HCT116 (cell line): Measurements from ENCODE around the gene EPHA6. TPM values are rescaled to one million over a fixed set of nuclear protein-coding genes. Genes with fewer than 3 reads are reported as not detected.

ENCODE experiments used
- ATAC-seq: fragments of 200-7000 bp; cut with Tn5 transposase; 2 replicates; pipeline ENCODE4 v1.9.1; 2020; ENCODE audit warnings: mild to moderate bottlenecking, moderate library complexity
- BruUV-seq: library from RNA; stranded (reverse); fragments of 400-500 nt; replicated peaks from 2 replicates; lab custom pipeline; 2021; lab: Mats Ljungman, UMichigan
- CTCF ChIA-PET: fragments of 300-600 bp; sonication (Branson Sonifier 250); formaldehyde crosslinking; loops from one replicate; lab custom pipeline; 2021; ENCODE audit warnings: antibody characterized with exemption; lab: Charles Lee
- POLR2A ChIA-PET: fragments of 300-600, 350-600 bp; sonication (Branson Sonifier 250); formaldehyde crosslinking; loops from one replicate; lab custom pipeline; 2021; ENCODE audit warnings: antibody characterized with exemption; lab: Charles Lee
- RAD21 ChIA-PET, 2 experiments: fragments of 300-600 bp; sonication (Branson Sonifier 250); formaldehyde crosslinking; loops; one replicate each; lab custom pipeline; 2023; ENCODE audit warnings: low total read pairs in 2 of 2; ENCODE audit not compliant: uncharacterized antibody in 2 of 2, unreplicated experiment in 2 of 2, low non-redundant PET in 1 of 2; lab: Charles Lee
- DNase-seq: peaks from one replicate; pipeline ENCODE4 v3.0.0-alpha.2; 2010; ENCODE audit warnings: low read depth, low spot score
- H2AFZ ChIP-seq: fragments of 200-600 bp; shearing (Covaris generic), sonication (generic); 2 replicates; pipeline ENCODE4 v1.6.1; 2017; ENCODE audit warnings: low read depth, mixed run types, mixed read lengths, antibody characterized with exemption, low read length; ENCODE audit not compliant: poor library complexity, severe bottlenecking
- H3K27ac ChIP-seq: 2 replicates; pipeline ENCODE4 v1.5.1; 2012; ENCODE audit warnings: low read depth, low read length
- H3K27me3 ChIP-seq: fragments of 200-600 bp; sonication (generic); 2 replicates; pipeline ENCODE4 v1.6.1; 2016; ENCODE audit warnings: mixed run types, low read length, mixed read lengths; ENCODE audit not compliant: insufficient read depth
- H3K36me3 ChIP-seq, 2 experiments: fragments of 200-500 bp in 1 of 2; fragments of 200-600 bp in 1 of 2; sonication (Bioruptor generic) in 1 of 2; sonication (generic) in 1 of 2; 2 replicates each; pipeline versions ENCODE4 v1.5.1 to v1.6.1; 2014 to 2016; ENCODE audit warnings: low read length in 2 of 2, inconsistent platforms in 1 of 2, mixed read lengths in 1 of 2, mixed run types in 1 of 2; ENCODE audit not compliant: insufficient read depth in 2 of 2, control insufficient read depth in 1 of 2
- H3K4me1 ChIP-seq, 2 experiments: fragments of 200-600 bp in 1 of 2; sonication (generic) in 1 of 2; 2 replicates each; pipeline versions ENCODE4 v1.5.1 to v1.6.1; 2012 to 2017; ENCODE audit warnings: low read length in 2 of 2, inconsistent platforms in 1 of 2, mild to moderate bottlenecking in 1 of 2, mixed read lengths in 1 of 2, mixed run types in 1 of 2, moderate library complexity in 1 of 2; ENCODE audit not compliant: insufficient read depth in 2 of 2, control insufficient read depth in 1 of 2
- H3K4me2 ChIP-seq: fragments of 200-600 bp; sonication (generic); 2 replicates; pipeline ENCODE4 v1.6.1; 2017; ENCODE audit warnings: mixed run types, low read length, mixed read lengths
- H3K4me3 ChIP-seq, 2 experiments: fragments of 200-600 bp in 1 of 2; sonication (generic) in 1 of 2; replicated peaks in 1 of 2; 2 replicates each; pipeline ENCODE4 v1.5.1; 2011 to 2016; ENCODE audit warnings: low read length in 2 of 2, control low read depth in 1 of 2, low read depth in 1 of 2, mild to moderate bottlenecking in 1 of 2, mixed read lengths in 1 of 2, mixed run types in 1 of 2
- H3K79me2 ChIP-seq: fragments of 200-600 bp; sonication (generic); 2 replicates; pipeline ENCODE4 v1.6.1; 2017; ENCODE audit warnings: mild to moderate bottlenecking, mixed run types, low read length, moderate library complexity, mixed read lengths; ENCODE audit not compliant: insufficient read depth
- H3K9ac ChIP-seq: fragments of 200-600 bp; sonication (generic); 2 replicates; pipeline ENCODE4 v1.6.1; 2016; ENCODE audit warnings: low read length, mixed read lengths
- H3K9me2 ChIP-seq: fragments of 200-600 bp; sonication (generic), shearing (Covaris generic); 2 replicates; pipeline ENCODE4 v1.6.1; 2017; ENCODE audit warnings: mixed run types, mild to moderate bottlenecking, moderate library complexity; ENCODE audit not compliant: insufficient read depth
- H3K9me3 ChIP-seq, 2 experiments: fragments of 200-500 bp in 1 of 2; fragments of 200-600 bp in 1 of 2; sonication (Bioruptor generic) in 1 of 2; sonication (generic) in 1 of 2; 2 replicates each; pipeline ENCODE4 v1.6.1; 2014 to 2017; ENCODE audit warnings: low read length in 2 of 2, mixed read lengths in 2 of 2, inconsistent platforms in 1 of 2, low read depth in 1 of 2, mild to moderate bottlenecking in 1 of 2, mixed run types in 1 of 2, moderate library complexity in 1 of 2; ENCODE audit not compliant: control insufficient read depth in 1 of 2, insufficient read depth in 1 of 2
- H4K20me1 ChIP-seq: fragments of 200-600 bp; sonication (generic), shearing (Covaris generic); 2 replicates; pipeline ENCODE4 v1.6.1; 2017; ENCODE audit warnings: mixed run types, mild to moderate bottlenecking, moderate library complexity; ENCODE audit not compliant: insufficient read depth
- ATF3 ChIP-seq: IDR thresholded peaks from 2 replicates; pipeline ENCODE4 v1.6.1; 2012
- EGR1 ChIP-seq: IDR thresholded peaks from 2 replicates; pipeline ENCODE4 v1.6.1; 2012; ENCODE audit warnings: low read depth
- ELF1 ChIP-seq: IDR thresholded peaks from 2 replicates; pipeline ENCODE4 v1.6.1; 2012; ENCODE audit warnings: low read depth, borderline replicate concordance
- EZH2 ChIP-seq: fragments of 200-600 bp; sonication (generic); IDR thresholded peaks from 2 replicates; pipeline ENCODE4 v1.6.1; 2017; ENCODE audit warnings: antibody characterized with exemption, mixed run types
- EZH2phosphoT487 ChIP-seq: fragments of 200-600 bp; IDR thresholded peaks from 2 replicates; pipeline ENCODE4 v1.6.1; 2018; ENCODE audit warnings: antibody characterized with exemption, borderline replicate concordance
- FOSL1 ChIP-seq: IDR thresholded peaks from 2 replicates; pipeline ENCODE4 v1.6.1; 2012; ENCODE audit warnings: low read depth
- JUND ChIP-seq: IDR thresholded peaks from 2 replicates; pipeline ENCODE4 v1.6.1; 2012
- MAX ChIP-seq: IDR thresholded peaks from 2 replicates; pipeline ENCODE4 v1.6.1; 2012
- POLR2A ChIP-seq: IDR thresholded peaks from 2 replicates; pipeline ENCODE4 v1.7.0; 2011; ENCODE audit warnings: borderline replicate concordance; ENCODE audit not compliant: insufficient read depth, insufficient read length; ENCODE audit errors: extremely low read depth
- POLR2AphosphoS5 ChIP-seq: IDR thresholded peaks from 2 replicates; pipeline ENCODE4 v1.6.1; 2011; ENCODE audit warnings: mild to moderate bottlenecking, low read depth, low read length, moderate library complexity
- RAD21 ChIP-seq: IDR thresholded peaks from 2 replicates; pipeline ENCODE4 v1.6.1; 2012; ENCODE audit warnings: low read depth, mild to moderate bottlenecking
- REST ChIP-seq: IDR thresholded peaks from 2 replicates; pipeline ENCODE4 v1.6.1; 2012; ENCODE audit warnings: low read depth
- SIN3A ChIP-seq: IDR thresholded peaks from 2 replicates; pipeline ENCODE4 v1.6.1; 2012; ENCODE audit warnings: low read depth
- SP1 ChIP-seq: IDR thresholded peaks from 2 replicates; pipeline ENCODE4 v1.6.1; 2012; ENCODE audit warnings: low read depth
- SRF ChIP-seq: IDR thresholded peaks from 2 replicates; pipeline ENCODE4 v1.6.1; 2012; ENCODE audit warnings: low read depth
- TCF7L2 ChIP-seq: IDR thresholded peaks from 2 replicates; pipeline ENCODE4 v1.7.0; 2011; ENCODE audit warnings: borderline replicate concordance, inconsistent platforms; ENCODE audit not compliant: insufficient read depth, insufficient read length; ENCODE audit errors: extremely low read depth
- YY1 ChIP-seq: IDR thresholded peaks from 2 replicates; pipeline ENCODE4 v1.6.1; 2011; ENCODE audit warnings: low read length, low read depth, moderate library complexity, mild to moderate bottlenecking; ENCODE audit not compliant: insufficient replicate concordance; ENCODE audit errors: extremely low read depth
- ZBTB33 ChIP-seq: IDR thresholded peaks from 2 replicates; pipeline ENCODE4 v1.6.1; 2011; ENCODE audit warnings: mild to moderate bottlenecking, low read length, moderate library complexity; ENCODE audit not compliant: insufficient replicate concordance; ENCODE audit errors: extremely low read depth
- ZFX ChIP-seq: fragments of 450-650 bp; IDR thresholded peaks from 2 replicates; pipeline ENCODE4 v1.6.1; 2017
- ZNF274 ChIP-seq: fragments of 200-500 bp; sonication (Bioruptor generic); IDR thresholded peaks from 2 replicates; pipeline ENCODE4 v1.6.1; 2014; ENCODE audit warnings: mild to moderate bottlenecking, low read depth, low read length, inconsistent platforms
- intact Hi-C: fragments of 100-400 bp; cut with micrococcal nuclease; formaldehyde crosslinking; loops from 2 replicates; pipeline ENCODE4 v1.10.0; 2022
- total RNA-seq: library from RNA; stranded (reverse); gene quantifications from one replicate; pipeline ENCODE4 v1.2.1, GENCODE V29; 2021; ENCODE audit not compliant: unreplicated experiment

Gene EPHA6
- total RNA-seq, 1 experiment from 2014 or later, result not detected

GRCh38 chr3:97189835-97190234, 375.4 kb downstream of the EPHA6 start:
- intact Hi-C loops, result no loop called here

More at GRCh38 chr3:97189835-97190234, 375.4 kb downstream of the EPHA6 start:
- no peak overlapping the region for H3K4me3 ChIP-seq
- no peaks in the 10 kb centered on the region for H3K27me3 ChIP-seq
- no peaks in the 10 kb centered on the region for H3K4me1 ChIP-seq
- no TSS peak for BruUV-seq
- RAD21 ChIA-PET, result no interaction called here
- no peak overlapping the region for H3K4me2 ChIP-seq
- CTCF ChIA-PET, result no interaction called here
- ATAC-seq (no peak), DNase-seq (no peak)
- no peak overlapping the region for H2AFZ ChIP-seq
- TF ChIP-seq POLR2AphosphoS5, result no peak
- TF ChIP-seq FOSL1, result no peak
- no peak for TF ChIP-seq SP1
- TF ChIP-seq ELF1, result no peak
- no peak for TF ChIP-seq YY1
- TF ChIP-seq ATF3, result no peak
- TF ChIP-seq RAD21, result no peak
- TF ChIP-seq EZH2phosphoT487, result no peak
- TF ChIP-seq POLR2A, result no peak
- no peak for TF ChIP-seq TCF7L2
- no peak for TF ChIP-seq EGR1
- no peak for TF ChIP-seq MAX
- TF ChIP-seq ZBTB33, result no peak
- no peak for TF ChIP-seq JUND
- TF ChIP-seq REST, result no peak
- no peak for TF ChIP-seq ZFX
- no peak for TF ChIP-seq ZNF274
- TF ChIP-seq SIN3A, result no peak
- no peak for TF ChIP-seq SRF
- no peak for TF ChIP-seq EZH2
- H4K20me1 ChIP-seq, result no peaks in the 10 kb centered on the region; the same call in 1 of the 2 replicates
- H3K79me2 ChIP-seq, result no peaks in the 10 kb centered on the region
- no peaks in the 10 kb centered on the region for H3K36me3 ChIP-seq
- peaks cover 0 to 7% of the 10 kb centered on the region in 2 experiments; a peak in 2 of 4 replicates for H3K9me3 ChIP-seq
- H3K9me2 ChIP-seq, result no peaks in the 10 kb centered on the region
- H3K27ac ChIP-seq, result no peak overlapping the region
- H3K9ac ChIP-seq, result no peak overlapping the region
- POLR2A ChIA-PET, result no interaction called here
